GM12891 (cell line): ENCODE measurements around the gene DTX3.

Experiments used
- POLR2A ChIP-seq: IDR thresholded peaks from 2 replicates; pipeline ENCODE4 v1.6.1; 2011; ENCODE audit warnings: low read depth, low read length, control low read depth
- POLR2AphosphoS5 ChIP-seq: IDR thresholded peaks from 2 replicates; pipeline ENCODE4 v1.6.1; 2011; ENCODE audit warnings: low read depth, low read length, control low read depth
- POU2F2 ChIP-seq: IDR thresholded peaks from 2 replicates; pipeline ENCODE4 v1.6.1; 2011; ENCODE audit warnings: low read depth, mild to moderate bottlenecking, control low read depth, low read length, moderate library complexity
- SPI1 ChIP-seq: IDR thresholded peaks from 2 replicates; pipeline ENCODE4 v1.6.1; 2011; ENCODE audit warnings: low read depth, low read length, control low read depth
- TAF1 ChIP-seq: IDR thresholded peaks from 2 replicates; pipeline ENCODE4 v1.6.1; 2011; ENCODE audit warnings: low read depth, low read length, control low read depth

- TF ChIP-seq POLR2AphosphoS5 (no peak), POLR2A (no peak), SPI1 (no peak), TAF1 (no peak), POU2F2 (no peak)
Observed at GRCh38 chr12:57657744-57658143, 53.1 kb downstream of the DTX3 start.
